NCI-H1694 (cell line): ENCODE data around the gene CELA3B.
"Not testable (repeated sequence)": the region's sequence is repeated elsewhere in the genome, so short reads cannot be mapped to it uniquely, and the experiment has no call there.

Source experiments
- DNase-seq: peaks from one replicate; lab custom pipeline; 2025; lab: John Stamatoyannopoulos, UW

CELA3B gene

GRCh38 chr1:21942959-21943640 is 33.7 kb upstream of the CELA3B start:
- not testable (repeated sequence) for DNase-seq

- DNase-seq, result no peak
Observed at GRCh38 chr1:21944733-21945073, 32.1 kb upstream of the CELA3B start.

GRCh38 chr1:21946836-21947587 is 29.8 kb upstream of the CELA3B start:
- no peak for DNase-seq

GRCh38 chr1:21950734-21951133 is 26.1 kb upstream of the CELA3B start:
- DNase-seq, result no peak

- DNase-seq, result no peak
Observed at GRCh38 chr1:21951226-21951870, 25.5 kb upstream of the CELA3B start.

- no peak for DNase-seq
Observed at GRCh38 chr1:21952786-21953520, 23.9 kb upstream of the CELA3B start.

- no peak for DNase-seq
Observed at GRCh38 chr1:21955058-21955457, 21.8 kb upstream of the CELA3B start.

GRCh38 chr1:21955501-21956281 is 21.1 kb upstream of the CELA3B start:
- DNase-seq, result no peak

- DNase-seq, result no peak
Observed at GRCh38 chr1:21956720-21957552, 19.9 kb upstream of the CELA3B start.

- no peak for DNase-seq
Observed at GRCh38 chr1:21961337-21961736, 15.5 kb upstream of the CELA3B start.

- DNase-seq, result no peak
Observed at GRCh38 chr1:21961799-21962198, 15.0 kb upstream of the CELA3B start.

GRCh38 chr1:21963477-21964217 is 13.2 kb upstream of the CELA3B start:
- DNase-seq, result peak; percentile 62

GRCh38 chr1:21966247-21967000 is 10.4 kb upstream of the CELA3B start:
- DNase-seq, result no peak

GRCh38 chr1:21967216-21967615 is 9.6 kb upstream of the CELA3B start:
- not testable (repeated sequence) for DNase-seq

GRCh38 chr1:21969066-21969465 is 7.8 kb upstream of the CELA3B start:
- DNase-seq, result not testable (repeated sequence)

- DNase-seq, result not testable (repeated sequence)
Observed at GRCh38 chr1:21970523-21970922, 6.3 kb upstream of the CELA3B start.

GRCh38 chr1:21972973-21973441 is 3.8 kb upstream of the CELA3B start:
- not testable (repeated sequence) for DNase-seq

GRCh38 chr1:21973948-21974347 is 2.9 kb upstream of the CELA3B start:
- not testable (repeated sequence) for DNase-seq

- not testable (repeated sequence) for DNase-seq
Observed at GRCh38 chr1:21974699-21975098, 2.1 kb upstream of the CELA3B start.
